Heart left ventricle (tissue), 13 donors: ENCODE data around the gene IGDCC3.
"Not testable (repeated sequence)": the region's sequence is repeated elsewhere in the genome, so short reads cannot be mapped to it uniquely, and the experiment has no call there.

ENCODE experiments used
- CTCF ChIP-seq, 12 donors: fragments of 200-600 bp; sonication (generic) in 4 of 12; IDR thresholded peaks; one replicate each; pipeline versions ENCODE4 v1.5.0 to v1.8.0; 2018 to 2022; ENCODE audit warnings: antibody characterized with exemption in 12 of 12, mild to moderate bottlenecking in 5 of 12
- POLR2A ChIP-seq, 2 donors: fragments of 450-650 bp; IDR thresholded peaks; one replicate each; pipeline ENCODE4 v1.6.1; 2017; ENCODE audit warnings: antibody characterized with exemption in 2 of 2, mild to moderate bottlenecking in 2 of 2, moderate library complexity in 2 of 2
- donor health status: ischemic (EF 13 %, LVEDD 7.1; RV severe dilation, severe dysfunction).
- donor health status: DM: no; HTN: yes; CAD: no.
- donor health status: DM: no; HTN: no; CAD: no.
- donor health status: ischemic (EF 25% LVEDD 6.9; RV normal size, moderate dysfunction).
- donor health status: ischemic (EF 25% LVEDD 5.7; RV mildly dilated, moderate dysfunction).
- donor health status: ischemic (EF 35%, LVEDD 5.7; RV mildly dilated, moderate dysfunction).
- donor health status: nonischemic (EF 11% LVEDD 7.7; RV severe dilation, severe dysfunction).
- donor health status: DM: yes; HTN: yes; CAD: no.
- donor health status: PGD.
- donor health status: ischemic (EF 29% LVEDD 5.4; RV normal size, mild dysfunction).
- donor health status: nonischemic (EF 23%, LVEDD 6.1; RV moderate dilation, normal function).

GRCh38 chr15:65351972-65352371, 25.8 kb downstream of the IGDCC3 start:
- TF ChIP-seq CTCF, POLR2A (IDR thresholded peaks at IDR 0.05): not testable (repeated sequence)
